Neuron (in vitro differentiated cells): ENCODE measurements around the gene FLOT1.
"Not testable (repeated sequence)": the region's sequence is repeated elsewhere in the genome, so short reads cannot be mapped to it uniquely, and the experiment has no call there.

ENCODE experiments used
- H2AFZ ChIP-seq: one replicate; pipeline ENCODE4 v1.6.1; 2013; ENCODE audit warnings: low read depth, mild to moderate bottlenecking, inconsistent platforms, low read length, moderate library complexity
- H3K27me3 ChIP-seq: one replicate; pipeline ENCODE4 v1.6.1; 2013; ENCODE audit warnings: low read length; ENCODE audit not compliant: insufficient read depth
- H3K36me3 ChIP-seq: one replicate; pipeline ENCODE4 v1.6.1; 2013; ENCODE audit warnings: low read length; ENCODE audit not compliant: insufficient read depth
- H3K4me1 ChIP-seq: one replicate; pipeline ENCODE4 v1.6.1; 2013; ENCODE audit warnings: low read length; ENCODE audit not compliant: insufficient read depth
- H3K4me3 ChIP-seq: 2 replicates; pipeline ENCODE4 v1.5.1; 2013; ENCODE audit warnings: mild to moderate bottlenecking, low read length, moderate library complexity
- H3K9me3 ChIP-seq: one replicate; pipeline ENCODE4 v1.6.1; 2013; ENCODE audit warnings: low read length

FLOT1 gene

DNA sequence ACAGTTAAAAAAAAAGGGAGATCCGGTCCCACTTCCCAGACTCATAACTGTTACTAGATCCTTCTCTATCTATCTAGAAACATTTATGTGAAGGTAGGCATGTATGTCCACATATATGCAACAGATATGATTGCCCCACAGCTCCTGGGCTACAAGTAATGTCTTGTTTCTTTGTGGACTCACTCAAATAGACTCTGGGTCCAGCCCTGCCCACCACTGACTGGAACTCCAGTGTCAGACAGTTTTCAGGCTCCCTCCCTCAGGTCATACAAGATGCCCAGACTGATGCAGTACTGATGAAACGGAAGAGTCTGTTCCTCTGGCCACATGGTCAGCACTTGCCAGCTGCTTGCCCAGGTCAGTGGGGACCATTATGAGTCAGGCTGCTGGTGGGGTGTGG, 32.6 kb upstream of the FLOT1 start:
- Histone ChIP-seq H3K4me3 (no peak overlapping the region), H3K4me1 (peaks cover under 1% of the 10 kb centered on the region), H3K27me3 (no peaks in the 10 kb centered on the region), H2AFZ (no peak overlapping the region), H3K9me3 (no peaks in the 10 kb centered on the region), H3K36me3 (no peaks in the 10 kb centered on the region)

DNA sequence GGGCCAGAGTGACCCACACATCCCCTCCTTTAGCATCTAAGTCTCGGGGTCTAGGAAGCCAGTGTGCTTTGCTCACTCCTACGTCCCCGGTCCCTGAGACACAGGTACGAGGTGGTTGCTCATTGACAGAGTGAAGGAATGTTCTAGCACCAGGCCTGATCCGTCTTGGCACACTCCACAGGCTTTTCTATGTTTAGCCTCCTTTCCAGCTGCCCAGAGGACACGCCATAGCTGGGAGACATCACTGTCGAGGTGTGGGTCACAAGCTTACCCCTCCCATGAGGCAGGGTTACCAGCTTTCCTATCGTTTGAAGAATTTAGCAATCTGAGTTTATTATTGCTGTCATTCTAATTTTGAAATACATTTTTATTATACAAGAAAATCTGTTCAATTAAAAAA, 32.2 kb upstream of the FLOT1 start:
- H3K9me3 ChIP-seq, result no peaks in the 10 kb centered on the region
- no peak overlapping the region for H2AFZ ChIP-seq
- H3K27me3 ChIP-seq, result no peaks in the 10 kb centered on the region
- H3K36me3 ChIP-seq, result no peaks in the 10 kb centered on the region
- no peak overlapping the region for H3K4me3 ChIP-seq
- peaks cover 4% of the 10 kb centered on the region for H3K4me1 ChIP-seq

DNA sequence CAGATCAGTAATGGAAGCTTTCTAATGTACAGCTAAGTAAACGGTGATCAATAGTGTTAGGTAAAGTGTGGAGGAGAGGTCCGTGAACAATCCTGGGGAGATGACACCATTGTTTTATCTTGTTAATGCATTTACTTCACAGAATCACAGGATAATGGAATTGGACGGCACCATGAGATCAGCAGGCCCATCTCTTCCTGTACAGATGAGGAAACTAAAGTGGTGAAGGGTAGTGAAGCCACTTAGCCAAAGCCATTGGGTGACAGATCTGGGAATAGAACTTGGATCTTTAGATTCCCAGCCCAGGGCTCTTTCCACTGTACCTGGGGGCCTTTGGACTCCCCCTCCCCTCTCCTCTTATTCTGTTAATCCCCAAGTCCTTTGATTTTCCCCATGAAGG, 28.1 kb upstream of the FLOT1 start:
- H3K4me1 ChIP-seq, result peaks cover 16% of the 10 kb centered on the region
- H3K27me3 ChIP-seq, result no peaks in the 10 kb centered on the region
- H3K9me3 ChIP-seq, result no peaks in the 10 kb centered on the region
- H2AFZ ChIP-seq, result no peak overlapping the region
- H3K4me3 ChIP-seq, result no peak overlapping the region
- H3K36me3 ChIP-seq, result no peaks in the 10 kb centered on the region

DNA sequence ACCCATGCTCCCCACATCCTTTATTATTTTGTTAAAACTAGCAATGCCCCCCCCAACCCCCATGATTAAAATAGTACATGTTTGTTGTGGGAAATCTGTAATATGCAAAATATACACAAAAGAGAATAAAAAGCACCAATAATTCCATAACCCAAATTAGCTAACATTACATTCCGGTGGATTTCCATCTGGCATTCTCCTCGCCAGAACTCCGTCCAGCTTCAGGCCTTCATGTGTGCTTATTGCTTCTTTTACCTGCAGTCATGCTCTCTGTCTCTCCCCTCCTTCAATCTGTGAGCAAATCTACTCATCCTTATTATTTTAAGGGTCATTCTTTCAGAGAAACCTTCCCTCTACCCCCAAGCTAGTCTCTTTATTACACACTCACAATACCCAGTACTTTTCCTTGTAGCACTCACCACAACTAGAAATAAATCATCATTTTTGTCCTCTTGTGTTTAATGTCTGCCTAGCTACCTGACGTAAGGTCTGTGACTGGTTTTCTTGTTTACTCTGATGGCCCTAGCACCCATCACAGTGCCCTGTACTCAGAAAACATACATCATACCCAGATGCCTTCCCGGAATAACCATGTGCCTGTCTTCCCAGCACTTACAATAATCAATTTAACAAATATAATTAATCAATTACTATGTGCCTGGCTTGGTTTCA, 27.5 kb upstream of the FLOT1 start:
- Histone ChIP-seq H3K4me3 (no peak overlapping the region), H3K4me1 (peaks cover 19% of the 10 kb centered on the region), H3K36me3 (no peaks in the 10 kb centered on the region), H2AFZ (peak overlapping the region; percentile 40), H3K27me3 (no peaks in the 10 kb centered on the region), H3K9me3 (no peaks in the 10 kb centered on the region)

DNA sequence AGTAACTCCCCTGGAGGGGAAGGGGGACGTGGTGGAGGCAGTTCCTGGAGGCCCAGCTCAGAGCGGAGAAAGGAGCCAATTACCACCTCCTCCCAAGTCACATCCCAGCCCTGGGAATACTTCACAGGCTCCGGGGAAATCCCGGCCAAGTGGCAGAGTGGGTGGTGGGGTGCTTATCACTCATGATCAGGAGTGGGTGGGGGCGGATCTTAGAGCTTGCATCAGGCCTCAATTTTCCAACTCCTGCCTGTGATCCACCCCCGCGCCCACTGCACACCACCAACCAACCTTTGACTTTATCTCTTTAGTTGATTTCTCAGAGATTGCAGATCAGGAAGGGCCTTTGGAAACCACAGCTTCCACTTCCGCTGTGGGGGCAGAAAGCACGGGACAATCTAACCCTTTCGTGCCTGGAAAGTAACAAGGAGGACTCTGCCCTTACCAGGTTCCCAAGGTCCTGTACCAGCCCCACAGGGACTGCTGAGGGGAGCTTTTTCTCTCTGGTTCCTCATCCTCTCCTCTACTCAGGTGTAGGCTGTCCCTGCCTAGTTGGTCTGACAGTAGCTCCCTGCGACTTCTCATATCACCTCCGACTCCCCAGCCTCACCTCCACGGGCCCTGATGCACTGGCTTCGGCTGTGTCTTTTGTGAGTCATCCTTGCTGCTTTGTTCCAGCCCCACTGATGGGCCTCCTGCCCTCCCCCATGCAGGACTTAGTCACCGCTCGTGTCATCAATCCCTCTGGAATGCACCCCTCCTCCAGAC, 26.8 kb upstream of the FLOT1 start:
- H2AFZ ChIP-seq, result peak overlapping the region; percentile 40
- H3K4me1 ChIP-seq, result peaks cover 24% of the 10 kb centered on the region
- H3K9me3 ChIP-seq, result no peaks in the 10 kb centered on the region
- H3K36me3 ChIP-seq, result no peaks in the 10 kb centered on the region
- no peaks in the 10 kb centered on the region for H3K27me3 ChIP-seq
- H3K4me3 ChIP-seq, result peak overlapping the region; percentile 1

DNA sequence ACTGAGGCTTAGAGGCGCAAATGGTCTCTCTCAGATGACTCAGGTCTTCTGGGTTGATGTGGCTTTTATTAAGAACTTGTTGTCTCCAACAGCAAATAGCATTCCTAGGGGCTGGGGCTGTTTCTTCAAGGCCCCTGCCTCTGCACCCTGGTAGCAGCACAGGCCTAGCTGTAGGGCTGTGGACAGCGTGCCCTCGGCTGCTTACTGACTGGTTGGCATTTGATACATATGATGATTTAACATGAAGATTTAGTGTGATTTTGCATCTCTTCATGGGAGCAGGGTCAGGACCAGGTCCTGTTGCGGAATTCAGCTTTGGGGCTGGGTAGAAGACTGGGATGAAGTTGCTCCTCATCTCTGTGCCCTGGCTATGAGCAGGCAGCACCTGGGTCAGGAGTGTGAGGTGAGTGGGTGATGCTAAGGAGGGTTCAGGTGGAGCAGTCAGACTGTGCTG, 26.2 kb upstream of the FLOT1 start:
- peaks cover 30% of the 10 kb centered on the region for H3K4me1 ChIP-seq
- no peaks in the 10 kb centered on the region for H3K9me3 ChIP-seq
- H3K27me3 ChIP-seq, result no peaks in the 10 kb centered on the region
- no peaks in the 10 kb centered on the region for H3K36me3 ChIP-seq
- peak overlapping the region; percentile 40 for H2AFZ ChIP-seq
- no peak overlapping the region for H3K4me3 ChIP-seq

DNA sequence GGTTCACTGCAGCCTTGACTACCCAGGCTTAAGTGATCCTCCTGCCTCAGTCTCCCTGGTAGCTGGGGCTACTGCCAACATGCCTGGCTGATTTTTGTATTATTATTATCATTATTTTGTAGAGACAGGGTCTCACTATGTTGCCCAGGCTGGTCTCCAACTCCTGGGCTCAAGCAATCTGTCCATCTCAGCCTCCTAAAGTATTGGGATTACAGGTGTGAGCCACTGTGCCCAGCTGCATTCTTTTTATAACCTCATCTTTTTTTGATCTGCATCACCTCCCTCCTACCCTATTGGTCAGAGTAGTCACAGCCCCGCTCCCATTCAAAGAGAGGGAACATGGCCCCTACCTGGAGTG, 25.4 kb upstream of the FLOT1 start:
- Histone ChIP-seq H3K36me3 (no peaks in the 10 kb centered on the region), H3K9me3 (no peaks in the 10 kb centered on the region), H3K4me1 (peaks cover 35% of the 10 kb centered on the region), H2AFZ (no peak overlapping the region), H3K4me3 (no peak overlapping the region), H3K27me3 (no peaks in the 10 kb centered on the region)

DNA sequence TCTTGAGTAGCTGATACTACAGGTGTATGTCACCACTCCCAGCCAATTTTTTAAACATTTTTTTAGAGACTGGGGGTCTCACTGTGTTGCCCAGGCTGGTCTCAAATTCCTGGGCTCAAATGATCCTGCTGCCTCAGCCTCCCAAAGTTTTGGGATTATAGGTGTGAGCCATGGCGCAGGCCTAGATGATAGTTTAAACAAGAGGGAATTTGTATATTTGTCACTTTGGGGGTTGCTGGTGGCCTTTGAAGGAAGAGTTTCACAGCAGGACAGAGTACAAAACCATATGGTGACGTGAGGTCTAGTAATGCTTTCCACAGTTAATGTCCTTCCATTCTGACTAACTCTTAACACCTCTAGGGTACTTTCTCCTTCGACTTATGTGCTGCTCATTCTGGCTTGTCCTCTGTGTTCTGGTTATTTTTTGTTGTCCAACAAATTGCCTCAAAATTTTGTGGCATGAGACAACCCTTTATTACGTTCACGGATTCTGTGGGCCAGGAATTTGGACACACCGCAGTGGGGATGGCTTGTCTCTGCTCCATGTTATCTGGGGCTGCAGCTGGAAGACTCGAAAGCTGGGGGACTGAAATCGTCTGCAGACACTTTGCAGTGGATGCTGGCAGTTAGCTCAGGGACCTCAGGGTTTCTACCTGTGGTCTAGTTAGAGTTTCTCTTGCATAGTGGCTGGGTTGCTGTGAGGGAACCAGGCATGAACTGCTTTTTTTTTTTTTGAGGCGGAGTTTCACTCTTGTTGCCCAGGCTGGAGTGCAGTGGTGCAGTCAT, 24.9 kb upstream of the FLOT1 start:
- H3K9me3 ChIP-seq, result no peaks in the 10 kb centered on the region
- H2AFZ ChIP-seq, result no peak overlapping the region
- H3K4me3 ChIP-seq, result no peak overlapping the region
- H3K27me3 ChIP-seq, result no peaks in the 10 kb centered on the region
- H3K4me1 ChIP-seq, result peaks cover 35% of the 10 kb centered on the region
- no peaks in the 10 kb centered on the region for H3K36me3 ChIP-seq

DNA sequence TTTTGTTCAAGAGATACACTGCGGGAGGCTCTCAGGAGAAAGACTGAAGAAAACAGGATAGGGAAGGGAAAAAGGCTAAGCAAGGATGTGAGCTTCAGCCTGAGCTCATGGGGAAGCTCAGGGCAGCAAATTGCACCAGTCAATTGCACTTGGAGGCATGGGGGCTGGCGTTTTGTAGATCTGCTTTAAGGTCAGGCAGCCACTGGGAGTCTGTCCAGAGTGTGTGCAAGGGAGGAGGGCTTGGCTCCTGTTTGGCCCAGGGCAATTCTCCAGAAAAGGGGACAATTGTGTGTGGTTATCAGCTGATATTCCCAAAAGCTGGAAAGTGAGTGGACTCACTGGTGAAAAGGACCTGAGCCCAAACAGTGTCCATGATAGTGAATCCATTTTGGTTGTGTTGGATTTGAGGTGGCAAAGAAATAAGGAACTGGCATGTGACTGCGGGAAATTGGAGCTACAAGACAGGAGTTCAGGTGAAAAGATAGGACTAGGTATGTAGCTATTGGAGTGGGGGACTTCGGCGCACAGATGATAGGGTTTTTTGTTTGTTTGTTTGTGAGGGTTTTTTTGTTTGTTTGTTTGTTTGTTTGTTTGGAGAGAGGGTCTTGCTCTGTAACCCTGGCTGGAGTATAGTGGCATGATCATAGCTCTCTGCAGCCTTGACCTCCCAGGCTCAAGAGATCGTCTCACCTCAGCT, 24.1 kb upstream of the FLOT1 start:
- H3K9me3 ChIP-seq, result no peaks in the 10 kb centered on the region
- H3K36me3 ChIP-seq, result no peaks in the 10 kb centered on the region
- no peak overlapping the region for H2AFZ ChIP-seq
- no peak overlapping the region for H3K4me3 ChIP-seq
- H3K4me1 ChIP-seq, result peaks cover 35% of the 10 kb centered on the region
- no peaks in the 10 kb centered on the region for H3K27me3 ChIP-seq

DNA sequence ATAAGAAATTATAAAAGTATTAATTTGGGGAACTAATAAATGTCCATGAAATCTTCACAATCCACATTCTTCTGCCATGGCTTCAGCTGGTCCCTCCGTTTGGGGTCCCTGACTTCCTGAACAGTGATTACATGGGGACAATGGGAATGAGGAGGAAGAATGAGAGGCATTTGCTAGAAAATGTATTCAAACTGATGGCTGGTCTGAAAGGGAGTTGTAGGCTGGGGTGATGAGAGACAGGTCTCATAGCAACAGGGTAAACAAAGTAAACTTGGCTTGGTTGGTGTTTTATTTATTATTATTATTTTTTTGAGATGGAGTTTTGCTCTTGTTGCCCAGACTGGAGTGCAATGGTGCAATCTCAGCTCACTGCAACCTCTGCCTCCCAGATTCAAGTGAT, 23.0 kb upstream of the FLOT1 start:
- not testable (repeated sequence) for H2AFZ ChIP-seq, H3K4me3 ChIP-seq, H3K9me3 ChIP-seq, H3K27me3 ChIP-seq, H3K36me3 ChIP-seq
- H3K4me1 ChIP-seq, result peaks cover 35% of the 10 kb centered on the region

DNA sequence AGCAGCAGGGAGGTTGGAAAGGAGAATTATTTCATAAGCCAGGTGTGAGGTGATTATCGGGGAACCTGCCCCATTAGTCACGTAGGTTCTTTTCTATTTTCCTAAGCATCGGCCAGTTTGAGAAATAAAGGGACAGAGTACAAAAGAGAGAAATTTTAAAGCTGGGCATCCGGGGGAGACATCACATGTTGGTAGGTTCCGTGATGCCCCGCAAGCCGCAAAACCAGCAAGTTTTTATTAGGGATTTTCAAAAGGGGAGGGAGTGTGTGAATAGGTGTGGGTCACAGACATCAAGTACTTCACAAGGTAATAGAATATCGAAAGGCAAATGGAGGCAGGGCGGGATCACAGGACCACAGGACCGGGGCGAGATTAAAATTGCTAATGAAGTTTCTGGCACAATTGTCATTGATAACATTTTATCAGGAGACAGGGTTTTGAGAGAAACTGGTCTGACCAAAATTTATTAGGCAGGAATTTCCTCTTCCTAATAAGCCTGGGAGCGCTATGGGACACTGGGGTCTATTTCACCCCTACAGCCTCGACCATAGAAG, 22.1 kb upstream of the FLOT1 start:
- peaks cover 30% of the 10 kb centered on the region for H3K4me1 ChIP-seq
- H2AFZ ChIP-seq, H3K27me3 ChIP-seq, H3K9me3 ChIP-seq, H3K36me3 ChIP-seq, H3K4me3 ChIP-seq: not testable (repeated sequence)

DNA sequence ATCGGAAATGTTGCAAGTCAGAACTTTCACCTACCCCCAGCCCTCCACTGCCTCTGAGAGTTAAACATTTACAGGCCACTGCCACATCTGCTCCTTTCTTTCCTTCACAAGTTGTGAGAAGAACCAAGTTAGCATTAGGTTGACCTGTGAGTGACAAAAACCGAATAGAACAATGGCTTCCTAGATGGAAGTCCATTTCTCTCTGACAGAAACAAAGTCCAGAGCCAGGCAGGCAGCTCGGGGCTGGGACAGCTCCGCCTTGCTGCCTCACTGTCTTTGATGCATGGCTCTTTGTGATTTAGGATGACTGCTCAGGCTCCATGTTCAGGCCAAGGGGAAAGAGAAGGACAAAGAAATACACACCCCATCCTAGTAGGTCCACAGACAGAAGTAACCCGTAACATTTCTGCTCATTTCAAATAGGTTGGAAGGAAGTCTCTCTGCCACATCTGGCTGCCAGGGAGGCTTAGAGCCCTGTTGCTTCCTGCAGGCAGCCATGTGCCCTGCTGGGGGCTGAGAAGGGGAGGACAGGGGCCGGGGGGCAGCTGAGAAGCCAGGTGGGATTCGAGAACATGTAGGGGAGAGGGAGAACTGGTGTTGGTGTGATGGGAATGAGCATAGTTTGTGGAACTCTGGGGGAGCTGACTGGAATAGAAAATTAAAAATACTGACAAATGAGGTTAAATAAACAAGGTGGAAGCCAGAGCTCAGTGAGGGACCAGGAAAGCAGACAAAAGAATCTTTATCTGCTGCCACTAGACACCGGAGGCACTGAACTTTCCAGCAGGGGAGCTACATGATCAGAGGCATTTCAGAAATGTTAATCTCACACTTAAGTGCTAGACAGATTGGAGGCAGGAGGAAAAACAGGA, 21.4 kb upstream of the FLOT1 start:
- no peak overlapping the region for H3K4me3 ChIP-seq

More for the DNA sequence above, 21.4 kb upstream of the FLOT1 start:
- H3K4me1 ChIP-seq, result peaks cover 22% of the 10 kb centered on the region
- no peaks in the 10 kb centered on the region for H3K9me3 ChIP-seq
- H2AFZ ChIP-seq, result peak overlapping the region; percentile 58
- no peaks in the 10 kb centered on the region for H3K36me3 ChIP-seq
- no peaks in the 10 kb centered on the region for H3K27me3 ChIP-seq
